Astrocyte (in vitro differentiated cells and primary cell): ENCODE data around the gene SRGAP2.
"Not testable (repeated sequence)": the region's sequence is repeated elsewhere in the genome, so short reads cannot be mapped to it uniquely, and the experiment has no call there.

Experiments used
- EZH2 ChIP-seq: IDR thresholded peaks from 2 replicates; pipeline ENCODE4 v1.6.1; 2012; ENCODE audit warnings: mild to moderate bottlenecking, low read length, inconsistent platforms; ENCODE audit not compliant: insufficient read depth
- TF ChIP-seq, protein P1 (sequence below): IDR thresholded peaks from 2 replicates; pipeline ENCODE4 v1.5.1; 2011; ENCODE audit warnings: low read depth, mild to moderate bottlenecking, inconsistent platforms, low read length, moderate library complexity; ENCODE audit not compliant: insufficient read depth

DNA sequence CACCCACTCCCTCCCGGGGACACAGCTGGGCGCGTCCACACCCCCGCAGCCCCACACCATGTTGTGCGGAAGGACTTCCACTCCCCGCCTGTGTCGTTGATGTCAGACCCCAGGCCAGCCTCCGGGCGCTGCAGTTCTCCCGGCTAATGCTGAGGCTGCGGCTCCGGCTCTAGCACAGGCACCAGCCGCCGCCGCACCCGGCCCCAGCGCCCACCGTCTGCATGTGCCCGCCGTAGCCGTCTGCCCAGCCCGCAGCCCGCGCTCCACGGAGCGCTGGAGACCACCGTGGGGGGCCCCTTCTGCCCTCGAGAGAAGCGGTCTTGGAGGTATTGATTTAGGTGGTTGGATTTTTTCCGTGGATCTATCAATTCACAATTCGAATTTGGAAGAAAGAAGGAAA lies 2.2 kb downstream of the SRGAP2 start:
- TF ChIP-seq, protein P1, sequence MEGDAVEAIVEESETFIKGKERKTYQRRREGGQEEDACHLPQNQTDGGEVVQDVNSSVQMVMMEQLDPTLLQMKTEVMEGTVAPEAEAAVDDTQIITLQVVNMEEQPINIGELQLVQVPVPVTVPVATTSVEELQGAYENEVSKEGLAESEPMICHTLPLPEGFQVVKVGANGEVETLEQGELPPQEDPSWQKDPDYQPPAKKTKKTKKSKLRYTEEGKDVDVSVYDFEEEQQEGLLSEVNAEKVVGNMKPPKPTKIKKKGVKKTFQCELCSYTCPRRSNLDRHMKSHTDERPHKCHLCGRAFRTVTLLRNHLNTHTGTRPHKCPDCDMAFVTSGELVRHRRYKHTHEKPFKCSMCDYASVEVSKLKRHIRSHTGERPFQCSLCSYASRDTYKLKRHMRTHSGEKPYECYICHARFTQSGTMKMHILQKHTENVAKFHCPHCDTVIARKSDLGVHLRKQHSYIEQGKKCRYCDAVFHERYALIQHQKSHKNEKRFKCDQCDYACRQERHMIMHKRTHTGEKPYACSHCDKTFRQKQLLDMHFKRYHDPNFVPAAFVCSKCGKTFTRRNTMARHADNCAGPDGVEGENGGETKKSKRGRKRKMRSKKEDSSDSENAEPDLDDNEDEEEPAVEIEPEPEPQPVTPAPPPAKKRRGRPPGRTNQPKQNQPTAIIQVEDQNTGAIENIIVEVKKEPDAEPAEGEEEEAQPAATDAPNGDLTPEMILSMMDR, result not testable (repeated sequence)
- not testable (repeated sequence) for TF ChIP-seq EZH2
